Subcutaneous adipose tissue (tissue), 4 donors: ENCODE results near the gene MBD3. TPM values are rescaled to one million over a fixed set of nuclear protein-coding genes. Genes with fewer than 3 reads are reported as not detected.

Experiments used
- CTCF ChIP-seq: fragments of 450-650 bp; IDR thresholded peaks from one replicate; pipeline ENCODE4 v1.5.1; 2016; ENCODE audit warnings: low read depth, mild to moderate bottlenecking, control low read depth, antibody characterized with exemption, moderate library complexity
- total RNA-seq, 4 donors: library from RNA; depleted of rRNA; stranded (reverse); fragments of >200 nt; gene quantifications; one replicate each; pipeline ENCODE4 v1.1.0, GENCODE V29; 2016

The MBD3 gene
- total RNA-seq, 4 donors from 2014 or later: 31.0 to 83.6 (median 35.5) TPM

- TF ChIP-seq CTCF: no peak
Measured at GRCh38 chr19:1531587-1531986, 61.1 kb downstream of the MBD3 start.

- TF ChIP-seq CTCF: no peak
Measured at GRCh38 chr19:1529430-1529816, 63.2 kb downstream of the MBD3 start.

- no peak for TF ChIP-seq CTCF
Measured at GRCh38 chr19:1528596-1529429, 63.9 kb downstream of the MBD3 start.

GRCh38 chr19:1527650-1528309, 64.9 kb downstream of the MBD3 start:
- no peak for TF ChIP-seq CTCF

GRCh38 chr19:1526979-1527649, 65.6 kb downstream of the MBD3 start:
- TF ChIP-seq CTCF: no peak

- TF ChIP-seq CTCF: no peak
Measured at GRCh38 chr19:1526066-1526778, 66.4 kb downstream of the MBD3 start.
